Keratinocyte (primary cell): ENCODE results near the gene ZMYND19.

Experiments used
- EZH2 ChIP-seq: IDR thresholded peaks from one replicate; pipeline ENCODE4 v1.6.1; 2012; ENCODE audit warnings: inconsistent platforms, mild to moderate bottlenecking, low read length, moderate library complexity
- TF ChIP-seq, protein P1 (sequence below), 3 experiments: IDR thresholded peaks in 1 of 3; conservative IDR thresholded peaks in 1 of 3; optimal IDR thresholded peaks in 1 of 3; 2 replicates in 2 of 3; 3 replicates in 1 of 3; pipeline versions ENCODE3 to v1.5.1; 2011; ENCODE audit warnings: low read length in 3 of 3, mild to moderate bottlenecking in 3 of 3, moderate library complexity in 2 of 3, control low read depth in 1 of 3, inconsistent platforms in 1 of 3; ENCODE audit not compliant: insufficient read depth in 2 of 3; ENCODE audit errors: extremely low read depth in 1 of 3

DNA sequence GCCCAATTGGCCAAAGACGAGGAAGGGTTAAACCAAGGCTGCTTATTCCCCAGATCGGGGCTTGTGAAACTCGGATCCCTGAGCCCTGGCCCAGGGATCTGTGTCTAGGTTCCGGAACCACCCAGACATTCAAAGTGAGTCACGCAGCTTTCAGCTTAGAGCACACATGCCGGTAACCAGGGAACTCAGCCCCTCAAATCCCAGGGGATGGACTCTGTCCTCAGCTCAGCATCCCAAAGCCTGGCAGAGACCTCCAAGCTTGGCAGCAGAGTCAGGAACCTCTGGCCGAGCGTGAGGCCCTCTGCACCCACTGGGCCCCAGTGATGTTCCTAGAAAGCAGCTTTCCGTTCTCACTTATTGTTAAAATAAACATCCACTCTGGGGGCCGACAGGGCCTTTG, 45.2 kb downstream of the ZMYND19 start:
- TF ChIP-seq, protein P1, sequence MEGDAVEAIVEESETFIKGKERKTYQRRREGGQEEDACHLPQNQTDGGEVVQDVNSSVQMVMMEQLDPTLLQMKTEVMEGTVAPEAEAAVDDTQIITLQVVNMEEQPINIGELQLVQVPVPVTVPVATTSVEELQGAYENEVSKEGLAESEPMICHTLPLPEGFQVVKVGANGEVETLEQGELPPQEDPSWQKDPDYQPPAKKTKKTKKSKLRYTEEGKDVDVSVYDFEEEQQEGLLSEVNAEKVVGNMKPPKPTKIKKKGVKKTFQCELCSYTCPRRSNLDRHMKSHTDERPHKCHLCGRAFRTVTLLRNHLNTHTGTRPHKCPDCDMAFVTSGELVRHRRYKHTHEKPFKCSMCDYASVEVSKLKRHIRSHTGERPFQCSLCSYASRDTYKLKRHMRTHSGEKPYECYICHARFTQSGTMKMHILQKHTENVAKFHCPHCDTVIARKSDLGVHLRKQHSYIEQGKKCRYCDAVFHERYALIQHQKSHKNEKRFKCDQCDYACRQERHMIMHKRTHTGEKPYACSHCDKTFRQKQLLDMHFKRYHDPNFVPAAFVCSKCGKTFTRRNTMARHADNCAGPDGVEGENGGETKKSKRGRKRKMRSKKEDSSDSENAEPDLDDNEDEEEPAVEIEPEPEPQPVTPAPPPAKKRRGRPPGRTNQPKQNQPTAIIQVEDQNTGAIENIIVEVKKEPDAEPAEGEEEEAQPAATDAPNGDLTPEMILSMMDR (optimal IDR thresholded peaks at IDR 0.05 in 1 of 3, IDR thresholded peaks at IDR 0.05 in 1 of 3, conservative IDR thresholded peaks at IDR 0.05 in 1 of 3; ENCODE audit: extremely low read depth in 1 of 3, insufficient read depth in 2 of 3, low read length in 3 of 3): no peak
- no peak for TF ChIP-seq EZH2
